SK-N-SH treated with all-trans-retinoic acid at 6 μM for 48 hours (cell line): ENCODE data around the gene FSIP1.

ENCODE experiments used
- ATAC-seq: fragments of 200-7000 bp; cut with Tn5 transposase; 3 replicates; pipeline ENCODE4 v1.9.1; 2020; ENCODE audit warnings: mild to moderate bottlenecking, moderate library complexity
- ARNTL ChIP-seq: fragments of 450-650 bp; formaldehyde crosslinking; IDR thresholded peaks from 2 replicates; pipeline ENCODE4 v1.5.0; 2020; ENCODE audit warnings: low read depth, mild to moderate bottlenecking, moderate library complexity, borderline replicate concordance
- BACH2 ChIP-seq: fragments of 250-450 bp; sonication (Bioruptor Pico); IDR thresholded peaks from 2 replicates; pipeline ENCODE4 v1.9.0; 2021; ENCODE audit warnings: mild to moderate bottlenecking, borderline replicate concordance
- CREB5 ChIP-seq: fragments of 250-450 bp; sonication (Bioruptor Pico); IDR thresholded peaks from 2 replicates; pipeline ENCODE4 v1.5.1; 2020; ENCODE audit warnings: low read depth, mild to moderate bottlenecking, moderate library complexity
- CSDC2 ChIP-seq: fragments of 250-450 bp; sonication (Bioruptor Pico); IDR thresholded peaks from 2 replicates; pipeline ENCODE4 v1.5.0; 2020; ENCODE audit warnings: mild to moderate bottlenecking, moderate library complexity
- ESRRG ChIP-seq: fragments of 250-450 bp; sonication (Bioruptor Pico); IDR thresholded peaks from 2 replicates; pipeline ENCODE4 v1.6.1; 2021; ENCODE audit warnings: mild to moderate bottlenecking
- ISL1 ChIP-seq: fragments of 250-450 bp; sonication (Bioruptor Pico); IDR thresholded peaks from 2 replicates; pipeline ENCODE4 v2.1.2; 2022; ENCODE audit warnings: mild to moderate bottlenecking, moderate library complexity
- OSR1 ChIP-seq: fragments of 250-450 bp; sonication (Bioruptor Pico); IDR thresholded peaks from 2 replicates; pipeline ENCODE4 v1.8.0; 2022; ENCODE audit warnings: moderate library complexity, mild to moderate bottlenecking, inconsistent platforms
- PATZ1 ChIP-seq: fragments of 250-450 bp; sonication (Bioruptor Pico); IDR thresholded peaks from 2 replicates; pipeline ENCODE4 v1.8.0; 2020; ENCODE audit warnings: mild to moderate bottlenecking, moderate library complexity, borderline replicate concordance
- PPARA ChIP-seq: fragments of 250-450 bp; sonication (Bioruptor Pico); IDR thresholded peaks from 2 replicates; pipeline ENCODE4 v1.5.0; 2020; ENCODE audit warnings: mild to moderate bottlenecking, borderline replicate concordance
- RARB ChIP-seq: fragments of 250-450 bp; sonication (Bioruptor Pico); IDR thresholded peaks from 2 replicates; pipeline ENCODE4 v1.8.0; 2021; ENCODE audit warnings: mild to moderate bottlenecking, moderate library complexity
- SNAI2 ChIP-seq: fragments of 250-450 bp; sonication (Bioruptor Pico); IDR thresholded peaks from 2 replicates; pipeline ENCODE4 v1.5.0; 2020; ENCODE audit warnings: mild to moderate bottlenecking, moderate library complexity
- TCF4 ChIP-seq: fragments of 250-450 bp; sonication (Bioruptor Pico); IDR thresholded peaks from 2 replicates; pipeline ENCODE4 v1.8.0; 2021; ENCODE audit warnings: mild to moderate bottlenecking, moderate library complexity, borderline replicate concordance
- TOX ChIP-seq: fragments of 250-450 bp; sonication (Bioruptor Pico); IDR thresholded peaks from 2 replicates; pipeline ENCODE4 v1.8.0; 2021; ENCODE audit warnings: mild to moderate bottlenecking, moderate library complexity, borderline replicate concordance
- ZC3H10 ChIP-seq: fragments of 250-450 bp; sonication (Bioruptor Pico); IDR thresholded peaks from 2 replicates; pipeline ENCODE4 v1.5.1; 2021; ENCODE audit warnings: mild to moderate bottlenecking, moderate library complexity
- ZFP3 ChIP-seq: fragments of 250-450 bp; sonication (Bioruptor Pico); IDR thresholded peaks from 2 replicates; pipeline ENCODE4 v1.5.0; 2020; ENCODE audit warnings: mild to moderate bottlenecking, moderate library complexity
- ZFP30 ChIP-seq: fragments of 450-650 bp; formaldehyde crosslinking; IDR thresholded peaks from 2 replicates; pipeline ENCODE4 v1.5.0; 2022; ENCODE audit warnings: mild to moderate bottlenecking, moderate library complexity
- ZNF565 ChIP-seq: fragments of 450-650 bp; formaldehyde crosslinking; conservative IDR thresholded peaks from 2 replicates; pipeline ENCODE4 v1.5.0; 2020; ENCODE audit warnings: low read depth, mild to moderate bottlenecking, moderate library complexity
- ZNF70 ChIP-seq: fragments of 450-650 bp; formaldehyde crosslinking; IDR thresholded peaks from 2 replicates; pipeline ENCODE4 v1.5.0; 2020; ENCODE audit warnings: mild to moderate bottlenecking, moderate library complexity
- ZNF8 ChIP-seq: fragments of 450-650 bp; formaldehyde crosslinking; IDR thresholded peaks from 2 replicates; pipeline ENCODE4 v1.5.0; 2020; ENCODE audit warnings: mild to moderate bottlenecking, moderate library complexity
- TF ChIP-seq, protein P1 (sequence below): fragments of 250-450 bp; sonication (Bioruptor Pico); IDR thresholded peaks from 2 replicates; pipeline ENCODE4 v1.5.1; 2021; ENCODE audit warnings: mild to moderate bottlenecking, moderate library complexity
- TF ChIP-seq, protein P2 (sequence below): fragments of 250-450 bp; sonication (Bioruptor Pico); IDR thresholded peaks from 2 replicates; pipeline ENCODE4 v1.5.0; 2020; ENCODE audit warnings: mild to moderate bottlenecking, moderate library complexity

Gene FSIP1

GRCh38 chr15:39627451-39628143, 155.0 kb downstream of the FSIP1 start:
- no peak for TF ChIP-seq ZFP3 (CRISPR knock-in tag)
- TF ChIP-seq TOX = no peak
- TF ChIP-seq BACH2 (CRISPR knock-in tag) = no peak
- no peak for TF ChIP-seq ZNF70 (CRISPR knock-in tag)
- TF ChIP-seq PPARA = no peak
- TF ChIP-seq ZFP30 = no peak
- no peak for TF ChIP-seq ISL1 (CRISPR knock-in tag)
- no peak for TF ChIP-seq ZNF8 (CRISPR knock-in tag)
- no peak for TF ChIP-seq ARNTL (CRISPR knock-in tag)
- no peak for TF ChIP-seq ZC3H10 (CRISPR knock-in tag)
- no peak for TF ChIP-seq CREB5 (CRISPR knock-in tag)
- TF ChIP-seq, protein P1, sequence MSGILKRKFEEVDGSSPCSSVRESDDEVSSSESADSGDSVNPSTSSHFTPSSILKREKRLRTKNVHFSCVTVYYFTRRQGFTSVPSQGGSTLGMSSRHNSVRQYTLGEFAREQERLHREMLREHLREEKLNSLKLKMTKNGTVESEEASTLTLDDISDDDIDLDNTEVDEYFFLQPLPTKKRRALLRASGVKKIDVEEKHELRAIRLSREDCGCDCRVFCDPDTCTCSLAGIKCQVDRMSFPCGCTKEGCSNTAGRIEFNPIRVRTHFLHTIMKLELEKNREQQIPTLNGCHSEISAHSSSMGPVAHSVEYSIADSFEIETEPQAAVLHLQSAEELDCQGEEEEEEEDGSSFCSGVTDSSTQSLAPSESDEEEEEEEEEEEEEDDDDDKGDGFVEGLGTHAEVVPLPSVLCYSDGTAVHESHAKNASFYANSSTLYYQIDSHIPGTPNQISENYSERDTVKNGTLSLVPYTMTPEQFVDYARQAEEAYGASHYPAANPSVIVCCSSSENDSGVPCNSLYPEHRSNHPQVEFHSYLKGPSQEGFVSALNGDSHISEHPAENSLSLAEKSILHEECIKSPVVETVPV = no peak
- TF ChIP-seq PATZ1 = no peak
- no peak for TF ChIP-seq ZNF565 (CRISPR knock-in tag)
- TF ChIP-seq ESRRG (CRISPR knock-in tag) = no peak
- no peak for TF ChIP-seq RARB (CRISPR knock-in tag)
- TF ChIP-seq, protein P2, sequence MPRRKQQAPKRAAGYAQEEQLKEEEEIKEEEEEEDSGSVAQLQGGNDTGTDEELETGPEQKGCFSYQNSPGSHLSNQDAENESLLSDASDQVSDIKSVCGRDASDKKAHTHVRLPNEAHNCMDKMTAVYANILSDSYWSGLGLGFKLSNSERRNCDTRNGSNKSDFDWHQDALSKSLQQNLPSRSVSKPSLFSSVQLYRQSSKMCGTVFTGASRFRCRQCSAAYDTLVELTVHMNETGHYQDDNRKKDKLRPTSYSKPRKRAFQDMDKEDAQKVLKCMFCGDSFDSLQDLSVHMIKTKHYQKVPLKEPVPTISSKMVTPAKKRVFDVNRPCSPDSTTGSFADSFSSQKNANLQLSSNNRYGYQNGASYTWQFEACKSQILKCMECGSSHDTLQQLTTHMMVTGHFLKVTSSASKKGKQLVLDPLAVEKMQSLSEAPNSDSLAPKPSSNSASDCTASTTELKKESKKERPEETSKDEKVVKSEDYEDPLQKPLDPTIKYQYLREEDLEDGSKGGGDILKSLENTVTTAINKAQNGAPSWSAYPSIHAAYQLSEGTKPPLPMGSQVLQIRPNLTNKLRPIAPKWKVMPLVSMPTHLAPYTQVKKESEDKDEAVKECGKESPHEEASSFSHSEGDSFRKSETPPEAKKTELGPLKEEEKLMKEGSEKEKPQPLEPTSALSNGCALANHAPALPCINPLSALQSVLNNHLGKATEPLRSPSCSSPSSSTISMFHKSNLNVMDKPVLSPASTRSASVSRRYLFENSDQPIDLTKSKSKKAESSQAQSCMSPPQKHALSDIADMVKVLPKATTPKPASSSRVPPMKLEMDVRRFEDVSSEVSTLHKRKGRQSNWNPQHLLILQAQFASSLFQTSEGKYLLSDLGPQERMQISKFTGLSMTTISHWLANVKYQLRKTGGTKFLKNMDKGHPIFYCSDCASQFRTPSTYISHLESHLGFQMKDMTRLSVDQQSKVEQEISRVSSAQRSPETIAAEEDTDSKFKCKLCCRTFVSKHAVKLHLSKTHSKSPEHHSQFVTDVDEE = no peak
- TF ChIP-seq TCF4 (CRISPR knock-in tag) = no peak
- TF ChIP-seq CSDC2 (CRISPR knock-in tag) = no peak
- ATAC-seq = no peak

DNA sequence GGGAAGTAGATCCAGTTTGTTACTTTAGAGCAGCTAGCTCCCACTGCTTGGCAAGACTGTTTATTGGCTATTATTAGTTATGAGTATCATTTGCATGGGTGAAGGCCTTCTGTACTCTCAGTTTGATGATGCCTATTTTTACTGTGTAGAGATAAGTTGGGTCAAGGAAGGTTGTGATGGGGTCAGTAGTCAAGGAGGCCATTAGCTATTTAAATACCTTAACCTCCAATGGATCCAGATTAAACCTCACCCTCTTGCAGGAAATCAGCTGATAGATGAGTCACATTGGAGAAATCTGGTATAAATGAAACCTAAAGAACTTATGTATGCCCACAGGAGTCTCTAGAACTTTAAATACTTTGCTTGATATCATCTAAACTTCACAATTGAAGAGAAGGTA, 156.8 kb downstream of the FSIP1 start:
- no peak for ATAC-seq
- TF ChIP-seq OSR1 (CRISPR knock-in tag) = no peak
- TF ChIP-seq CREB5 (CRISPR knock-in tag) = no peak
- no peak for TF ChIP-seq ZC3H10 (CRISPR knock-in tag)
- TF ChIP-seq, protein P1 = no peak
- no peak for TF ChIP-seq RARB (CRISPR knock-in tag)
- no peak for TF ChIP-seq CSDC2 (CRISPR knock-in tag)
- no peak for TF ChIP-seq PPARA
- no peak for TF ChIP-seq PATZ1
- no peak for TF ChIP-seq SNAI2 (CRISPR knock-in tag)
- TF ChIP-seq ZNF70 (CRISPR knock-in tag) = no peak
- no peak for TF ChIP-seq BACH2 (CRISPR knock-in tag)
- TF ChIP-seq, protein P2 = no peak
- TF ChIP-seq ZNF565 (CRISPR knock-in tag) = no peak
- no peak for TF ChIP-seq ZFP3 (CRISPR knock-in tag)
